Suprapubic skin (tissue), 4 donors: ENCODE measurements around the gene COL17A1. TPM values are rescaled to one million over a fixed set of nuclear protein-coding genes. Genes with fewer than 3 reads are reported as not detected.

Experiments used
- DNase-seq, 2 donors: peaks; one replicate each; pipeline ENCODE4 v3.0.0-alpha.2; 2019; ENCODE audit warnings: low spot score in 2 of 2
- H3K27ac ChIP-seq: fragments of 200-600 bp; sonication (generic); one replicate; pipeline ENCODE4 v1.5.1; 2019
- H3K27me3 ChIP-seq: fragments of 200-600 bp; sonication (generic); one replicate; pipeline ENCODE4 v1.5.1; 2019
- H3K36me3 ChIP-seq: fragments of 200-600 bp; sonication (generic); one replicate; pipeline ENCODE4 v1.5.1; 2019
- H3K4me1 ChIP-seq: fragments of 200-600 bp; sonication (generic); one replicate; pipeline ENCODE4 v1.5.1; 2019
- H3K4me3 ChIP-seq: fragments of 200-600 bp; sonication (generic); one replicate; pipeline ENCODE4 v1.5.1; 2019; ENCODE audit warnings: mild to moderate bottlenecking
- H3K9me3 ChIP-seq: fragments of 200-600 bp; sonication (generic); one replicate; pipeline ENCODE4 v1.5.1; 2019
- EP300 ChIP-seq: sonication (generic); formaldehyde crosslinking; IDR thresholded peaks from one replicate; pipeline ENCODE4 v1.6.1; 2017; ENCODE audit warnings: antibody characterized with exemption
- POLR2A ChIP-seq, 2 donors: fragments of 450-650 bp; IDR thresholded peaks; one replicate each; pipeline ENCODE4 v1.6.1; 2017; ENCODE audit warnings: antibody characterized with exemption in 2 of 2, mild to moderate bottlenecking in 2 of 2, moderate library complexity in 2 of 2
- POLR2AphosphoS5 ChIP-seq, 3 donors: sonication (generic); formaldehyde crosslinking; IDR thresholded peaks; one replicate each; pipeline ENCODE4 v1.6.1; 2017; ENCODE audit warnings: antibody characterized with exemption in 3 of 3
- WGBS: methylation state at CpG from one replicate; pipeline ENCODE4 v1.1.5; 2018; 5-methylcytosine and 5-hydroxymethylcytosine counted together
- total RNA-seq, 4 donors: library from RNA; depleted of rRNA; stranded (reverse); fragments of >200 nt; gene quantifications; one replicate each; pipeline ENCODE4 v1.1.0, GENCODE V29; 2016
- TF ChIP-seq, protein P1 (sequence below), 2 donors: fragments of 200-600 bp in 1 of 2; fragments of 450-650 bp in 1 of 2; sonication (generic) in 1 of 2; IDR thresholded peaks; one replicate each; pipeline ENCODE4 v1.5.1; 2016 to 2019; ENCODE audit warnings: antibody characterized with exemption in 2 of 2, mild to moderate bottlenecking in 1 of 2, moderate library complexity in 1 of 2

COL17A1 gene
- total RNA-seq, 4 donors from 2014 or later: 926 to 1,768 (median 1,374) TPM

GRCh38 chr10:104045151-104046089 is 40.3 kb downstream of the COL17A1 start:
- Histone ChIP-seq H3K27me3 (no peaks in the 10 kb centered on the region), H3K36me3 (peaks cover 22% of the 10 kb centered on the region), H3K4me3 (no peak overlapping the region), H3K4me1 (peaks cover 5% of the 10 kb centered on the region), H3K9me3 (no peaks in the 10 kb centered on the region), H3K27ac (no peak overlapping the region)
- DNase-seq: no peak
- WGBS: 80% methylated on average over 9 of the region's 9 CpGs
- TF ChIP-seq, protein P1, sequence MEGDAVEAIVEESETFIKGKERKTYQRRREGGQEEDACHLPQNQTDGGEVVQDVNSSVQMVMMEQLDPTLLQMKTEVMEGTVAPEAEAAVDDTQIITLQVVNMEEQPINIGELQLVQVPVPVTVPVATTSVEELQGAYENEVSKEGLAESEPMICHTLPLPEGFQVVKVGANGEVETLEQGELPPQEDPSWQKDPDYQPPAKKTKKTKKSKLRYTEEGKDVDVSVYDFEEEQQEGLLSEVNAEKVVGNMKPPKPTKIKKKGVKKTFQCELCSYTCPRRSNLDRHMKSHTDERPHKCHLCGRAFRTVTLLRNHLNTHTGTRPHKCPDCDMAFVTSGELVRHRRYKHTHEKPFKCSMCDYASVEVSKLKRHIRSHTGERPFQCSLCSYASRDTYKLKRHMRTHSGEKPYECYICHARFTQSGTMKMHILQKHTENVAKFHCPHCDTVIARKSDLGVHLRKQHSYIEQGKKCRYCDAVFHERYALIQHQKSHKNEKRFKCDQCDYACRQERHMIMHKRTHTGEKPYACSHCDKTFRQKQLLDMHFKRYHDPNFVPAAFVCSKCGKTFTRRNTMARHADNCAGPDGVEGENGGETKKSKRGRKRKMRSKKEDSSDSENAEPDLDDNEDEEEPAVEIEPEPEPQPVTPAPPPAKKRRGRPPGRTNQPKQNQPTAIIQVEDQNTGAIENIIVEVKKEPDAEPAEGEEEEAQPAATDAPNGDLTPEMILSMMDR (IDR thresholded peaks at IDR 0.05): peak in 1 of 2 donors; percentile 31
- TF ChIP-seq POLR2A (IDR thresholded peaks at IDR 0.05): no peak
- no peak for TF ChIP-seq EP300
- TF ChIP-seq POLR2AphosphoS5 (IDR thresholded peaks at IDR 0.05): no peak

DNA sequence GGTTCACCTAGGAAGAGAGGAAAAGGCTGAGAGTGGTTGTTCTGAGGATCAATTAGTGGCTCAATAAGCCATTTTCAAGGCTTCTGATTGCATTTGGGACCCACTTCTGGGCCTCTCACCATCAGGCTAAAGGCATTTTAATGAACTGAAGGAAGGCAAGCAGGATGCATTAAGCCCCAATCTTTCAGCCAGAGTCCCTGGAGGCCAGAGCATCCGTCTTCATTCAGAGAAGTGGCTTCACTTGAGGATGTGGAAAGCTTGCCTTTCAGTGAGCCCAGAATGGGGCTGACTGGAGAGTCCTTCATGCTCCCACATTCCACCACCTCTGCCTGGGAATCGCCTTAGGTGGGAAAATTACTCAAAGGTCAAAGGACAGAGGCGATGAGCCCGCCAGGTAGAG is 41.8 kb downstream of the COL17A1 start:
- Histone ChIP-seq H3K36me3 (peaks cover 17% of the 10 kb centered on the region), H3K27me3 (no peaks in the 10 kb centered on the region), H3K27ac (no peak overlapping the region), H3K4me1 (peaks cover under 1% of the 10 kb centered on the region), H3K4me3 (no peak overlapping the region), H3K9me3 (no peaks in the 10 kb centered on the region)
- WGBS: 73% methylated on average over 4 of the region's 4 CpGs
- no peak for DNase-seq
- TF ChIP-seq, protein P1 (IDR thresholded peaks at IDR 0.05): no peak
- TF ChIP-seq EP300 (no peak), POLR2A (IDR thresholded peaks at IDR 0.05) (no peak), POLR2AphosphoS5 (IDR thresholded peaks at IDR 0.05) (no peak)

GRCh38 chr10:104043185-104043830 is 42.4 kb downstream of the COL17A1 start:
- H3K27ac ChIP-seq: no peak overlapping the region
- no peak for TF ChIP-seq EP300
- TF ChIP-seq POLR2AphosphoS5 (IDR thresholded peaks at IDR 0.05): no peak
- TF ChIP-seq POLR2A (IDR thresholded peaks at IDR 0.05): no peak
- TF ChIP-seq, protein P1 (IDR thresholded peaks at IDR 0.05): no peak
- H3K9me3 ChIP-seq: no peaks in the 10 kb centered on the region
- H3K4me3 ChIP-seq: no peak overlapping the region
- no peaks in the 10 kb centered on the region for H3K4me1 ChIP-seq
- 76% methylated on average over 8 of the region's 8 CpGs for WGBS
- no peak for DNase-seq
- H3K27me3 ChIP-seq: no peaks in the 10 kb centered on the region
- peaks cover 17% of the 10 kb centered on the region for H3K36me3 ChIP-seq

- no peak for TF ChIP-seq POLR2A (IDR thresholded peaks at IDR 0.05)
- TF ChIP-seq POLR2AphosphoS5 (IDR thresholded peaks at IDR 0.05): no peak
- TF ChIP-seq EP300: no peak
- TF ChIP-seq, protein P1 (IDR thresholded peaks at IDR 0.05): no peak
- Histone ChIP-seq H3K27me3 (no peaks in the 10 kb centered on the region), H3K4me3 (no peak overlapping the region), H3K4me1 (no peaks in the 10 kb centered on the region), H3K9me3 (no peaks in the 10 kb centered on the region), H3K36me3 (peaks cover 14% of the 10 kb centered on the region), H3K27ac (no peak overlapping the region)
- no peak for DNase-seq
- WGBS: 86% methylated on average over 14 of the region's 14 CpGs
Measured at GRCh38 chr10:104041891-104042535, 43.7 kb downstream of the COL17A1 start.
